H1 (cell line): Measurements from ENCODE around the gene ZNF70. TPM values are rescaled to one million over a fixed set of nuclear protein-coding genes. Genes with fewer than 3 reads are reported as not detected.

ENCODE experiments used
- RNF2 ChIP-seq: fragments of 200-900, 300-1000 bp; sonication (generic); IDR thresholded peaks from 2 replicates; pipeline ENCODE4 v1.7.1; 2016; ENCODE audit warnings: borderline replicate concordance, low read depth, mild to moderate bottlenecking, antibody characterized with exemption, low read length; ENCODE audit not compliant: poor library complexity, severe bottlenecking; ENCODE audit errors: missing control alignments
- polyA plus RNA-seq, 7 experiments: library from polyadenylated mRNA; depleted of rRNA in 3 of 7; stranded (reverse) in 5 of 7; unstranded in 2 of 7; fragments of >200 nt in 5 of 7; fragments of 200-250 nt in 2 of 7; gene quantifications; 1 replicate in 5 of 7; 2 replicates in 1 of 7; 4 replicates in 1 of 7; pipeline versions ENCODE4 v1.2.1 to v1.2.3, GENCODE V29; 2011 to 2013; ENCODE audit warnings: missing spikeins in 2 of 7, mixed read lengths in 2 of 7
- total RNA-seq: library from RNA; stranded (reverse); fragmentation: NEBNext Ultra II Directional; extraction: Animal tissue kit (Norgen Biotek cat#: 25700); gene quantifications from 2 replicates; pipeline ENCODE4 v1.2.1, GENCODE V29; 2021

Gene ZNF70
- total and polyA plus RNA-seq, 2 of the 8 experiments (the other 6 are each of a cell fraction or from before 2014, with no cell fraction given), result 1.1 to 2.6 TPM

- TF ChIP-seq RNF2, result no peak
These were observed 38.7 kb upstream of the ZNF70 start (continued) for GRCh38 chr22:23789638-23790037.
